SK-N-SH (cell line): ENCODE data around the gene SPRED2. TPM values are rescaled to one million over a fixed set of nuclear protein-coding genes. Genes with fewer than 3 reads are reported as not detected.
A peak's percentile ranks its signal among the peaks of the same experiment; 100 is the strongest.

Source experiments
- CTCF ChIA-PET: fragments of 300-600, 350-600 bp; formaldehyde crosslinking; extraction: SDS; loops from one replicate; lab custom pipeline; 2021; lab: Yijun Ruan, JAX
- POLR2A ChIA-PET: fragments of 350-600 bp; sonication (Branson Sonifier 250); formaldehyde crosslinking; extraction: SDS; loops from one replicate; lab custom pipeline; 2020; ENCODE audit warnings: antibody characterized with exemption, inconsistent platforms; lab: Yijun Ruan, JAX
- DNase-seq: peaks from one replicate; pipeline ENCODE4 v3.0.0; 2012
- H2AFZ ChIP-seq: fragments of 200-600 bp; sonication (generic); 2 replicates; pipeline ENCODE4 v1.8.1; 2016; ENCODE audit warnings: antibody characterized with exemption, mild to moderate bottlenecking, low read depth
- H3F3A ChIP-seq: fragments of 200-600 bp; sonication (generic); replicated peaks from 2 replicates; pipeline ENCODE3; 2016; ENCODE audit warnings: antibody characterized with exemption, mild to moderate bottlenecking; ENCODE audit not compliant: insufficient read depth
- H3K27ac ChIP-seq, 2 experiments: fragments of 200-500 bp in 1 of 2; fragments of 200-600 bp in 1 of 2; sonication (Bioruptor generic) in 1 of 2; sonication (generic), shearing (Covaris generic) in 1 of 2; 2 replicates each; pipeline versions ENCODE4 v1.5.1 to v1.6.1; 2014 to 2016; ENCODE audit warnings: low read depth in 2 of 2, inconsistent platforms in 1 of 2, low read length in 1 of 2, mild to moderate bottlenecking in 1 of 2, mixed read lengths in 1 of 2
- H3K27me3 ChIP-seq: fragments of 200-600 bp; sonication (generic), shearing (Covaris generic); 2 replicates; pipeline ENCODE4 v1.6.1; 2016; ENCODE audit warnings: mixed run types; ENCODE audit not compliant: insufficient read depth
- H3K36me3 ChIP-seq, 2 experiments: fragments of 200-500 bp in 1 of 2; fragments of 200-600 bp in 1 of 2; sonication (Bioruptor generic) in 1 of 2; sonication (generic) in 1 of 2; replicated peaks in 1 of 2; 2 replicates each; pipeline versions ENCODE3 to v1.5.1; 2014 to 2016; ENCODE audit warnings: low read length in 1 of 2, mild to moderate bottlenecking in 1 of 2; ENCODE audit not compliant: insufficient read depth in 2 of 2, control insufficient read depth in 1 of 2
- H3K4me1 ChIP-seq, 2 experiments: fragments of 200-500 bp in 1 of 2; fragments of 200-600 bp in 1 of 2; sonication (Bioruptor generic) in 1 of 2; sonication (generic), shearing (Covaris generic) in 1 of 2; 2 replicates each; pipeline versions ENCODE4 v1.5.1 to v1.6.1; 2014 to 2016; ENCODE audit warnings: low read depth in 1 of 2, low read length in 1 of 2, mixed run types in 1 of 2; ENCODE audit not compliant: insufficient read depth in 2 of 2, control insufficient read depth in 1 of 2
- H3K4me2 ChIP-seq: fragments of 200-600 bp; sonication (generic), shearing (Covaris generic); 2 replicates; pipeline ENCODE4 v1.6.1; 2017; ENCODE audit warnings: mixed run types
- H3K4me3 ChIP-seq, 2 experiments: fragments of 200-500 bp in 1 of 2; fragments of 200-600 bp in 1 of 2; sonication (Bioruptor generic) in 1 of 2; sonication (generic), shearing (Covaris generic) in 1 of 2; 2 replicates each; pipeline versions ENCODE4 v1.5.1 to v1.8.1; 2014 to 2016; ENCODE audit warnings: low read depth in 2 of 2, inconsistent platforms in 1 of 2, low read length in 1 of 2, mild to moderate bottlenecking in 1 of 2, mixed read lengths in 1 of 2, moderate library complexity in 1 of 2
- H3K79me2 ChIP-seq: fragments of 200-600 bp; sonication (generic); 2 replicates; pipeline ENCODE4 v1.8.1; 2017; ENCODE audit warnings: mild to moderate bottlenecking; ENCODE audit not compliant: insufficient read depth
- H3K9ac ChIP-seq: fragments of 200-600 bp; sonication (generic); 2 replicates; pipeline ENCODE4 v1.6.1; 2017; ENCODE audit warnings: mixed run types
- H3K9me2 ChIP-seq: fragments of 200-600 bp; sonication (generic); 2 replicates; pipeline ENCODE4 v1.6.1; 2017; ENCODE audit warnings: mixed run types
- H3K9me3 ChIP-seq: fragments of 200-600 bp; sonication (generic); 2 replicates; pipeline ENCODE4 v1.6.1; 2017; ENCODE audit warnings: mixed run types, mild to moderate bottlenecking, moderate library complexity
- H4K20me1 ChIP-seq: fragments of 200-600 bp; sonication (generic); 2 replicates; pipeline ENCODE4 v1.6.1; 2017; ENCODE audit warnings: mild to moderate bottlenecking, mixed run types; ENCODE audit not compliant: insufficient read depth
- CHD2 ChIP-seq: fragments of 150-350 bp; IDR thresholded peaks from 2 replicates; pipeline ENCODE4 v1.6.1; 2018; ENCODE audit warnings: low read length; ENCODE audit not compliant: partially characterized antibody
- ELF1 ChIP-seq: IDR thresholded peaks from 2 replicates; pipeline ENCODE4 v1.4.0; 2012
- EP300 ChIP-seq, 2 experiments: IDR thresholded peaks; 2 replicates each; pipeline versions ENCODE4 v1.4.0 to v1.6.1; 2012; ENCODE audit warnings: borderline replicate concordance in 1 of 2, low read depth in 1 of 2, low read length in 1 of 2
- EZH2phosphoT487 ChIP-seq: fragments of 200-600 bp; sonication (generic); IDR thresholded peaks from 2 replicates; pipeline ENCODE4 v1.6.1; 2017; ENCODE audit warnings: low read depth, mixed run types, mild to moderate bottlenecking, antibody characterized with exemption, moderate library complexity, borderline replicate concordance
- FOSL2 ChIP-seq: IDR thresholded peaks from 2 replicates; pipeline ENCODE4 v1.4.0; 2012; ENCODE audit warnings: low read depth, mild to moderate bottlenecking, moderate library complexity, borderline replicate concordance
- FOXJ3 ChIP-seq: sonication (generic); formaldehyde crosslinking; IDR thresholded peaks from 2 replicates; pipeline ENCODE4 v1.5.1; 2020; ENCODE audit warnings: mild to moderate bottlenecking, missing genetic modification reagents
- FOXM1 ChIP-seq: IDR thresholded peaks from 2 replicates; pipeline ENCODE4 v1.4.0; 2012; ENCODE audit warnings: low read depth, mild to moderate bottlenecking
- GABPA ChIP-seq: IDR thresholded peaks from 2 replicates; pipeline ENCODE4 v1.4.0; 2012; ENCODE audit warnings: low read depth, mild to moderate bottlenecking
- GATA2 ChIP-seq: sonication (generic); formaldehyde crosslinking; IDR thresholded peaks from 2 replicates; pipeline ENCODE4 v1.5.0; 2020; ENCODE audit warnings: mild to moderate bottlenecking, missing genetic modification reagents
- IRF3 ChIP-seq: fragments of 150-350 bp; IDR thresholded peaks from 2 replicates; pipeline ENCODE4 v1.6.1; 2016; ENCODE audit warnings: mild to moderate bottlenecking, low read depth, low read length
- JUND ChIP-seq: IDR thresholded peaks from 2 replicates; pipeline ENCODE4 v1.4.0; 2012
- MAX ChIP-seq: IDR thresholded peaks from 2 replicates; pipeline ENCODE4 v1.4.0; 2012; ENCODE audit warnings: low read depth
- MXI1 ChIP-seq: IDR thresholded peaks from 2 replicates; pipeline ENCODE4 v1.6.1; 2012; ENCODE audit warnings: mild to moderate bottlenecking, low read depth, low read length, improper control_type of control experiment
- NFIC ChIP-seq: IDR thresholded peaks from 2 replicates; pipeline ENCODE4 v1.4.0; 2012; ENCODE audit warnings: borderline replicate concordance
- POLR2AphosphoS5 ChIP-seq: IDR thresholded peaks from 2 replicates; pipeline ENCODE4 v1.6.1; 2012; ENCODE audit warnings: low read depth, low read length
- RAD21 ChIP-seq: IDR thresholded peaks from 2 replicates; pipeline ENCODE4 v1.6.1; 2012; ENCODE audit warnings: mild to moderate bottlenecking, low read length
- RCOR1 ChIP-seq: fragments of 150-350 bp; IDR thresholded peaks from 2 replicates; pipeline ENCODE4 v1.6.1; 2017; ENCODE audit warnings: antibody characterized with exemption, low read length
- RFX5 ChIP-seq: IDR thresholded peaks from 2 replicates; pipeline ENCODE4 v1.6.1; 2012; ENCODE audit warnings: mild to moderate bottlenecking, improper control_type of control experiment, low read length
- RXRA ChIP-seq: IDR thresholded peaks from 2 replicates; pipeline ENCODE4 v1.4.0; 2012; ENCODE audit warnings: low read depth, mild to moderate bottlenecking, borderline replicate concordance
- SIN3A ChIP-seq: IDR thresholded peaks from 2 replicates; pipeline ENCODE4 v1.6.1; 2012; ENCODE audit warnings: low read depth, mild to moderate bottlenecking, low read length, moderate library complexity, borderline replicate concordance
- SMC3 ChIP-seq: IDR thresholded peaks from 2 replicates; pipeline ENCODE4 v1.6.1; 2012; ENCODE audit warnings: low read depth, low read length, improper control_type of control experiment
- TAF1 ChIP-seq: IDR thresholded peaks from 2 replicates; pipeline ENCODE4 v1.6.1; 2012; ENCODE audit warnings: low read depth, mild to moderate bottlenecking, low read length, moderate library complexity, borderline replicate concordance
- TCF12 ChIP-seq: IDR thresholded peaks from 2 replicates; pipeline ENCODE4 v1.4.0; 2012
- TEAD4 ChIP-seq: IDR thresholded peaks from 2 replicates; pipeline ENCODE4 v1.4.0; 2012; ENCODE audit warnings: mild to moderate bottlenecking, borderline replicate concordance; ENCODE audit not compliant: insufficient read depth
- USF2 ChIP-seq: fragments of 150-350 bp; IDR thresholded peaks from 2 replicates; pipeline ENCODE4 v1.6.1; 2017; ENCODE audit warnings: antibody characterized with exemption, low read length, low read depth, borderline replicate concordance
- YY1 ChIP-seq: IDR thresholded peaks from 2 replicates; pipeline ENCODE4 v1.4.0; 2012; ENCODE audit warnings: low read depth, mild to moderate bottlenecking
- WGBS: methylation state at CpG from one replicate; pipeline ENCODE4 v1.1.6; 2017; ENCODE audit warnings: low lambda C conversion rate; 5-methylcytosine and 5-hydroxymethylcytosine counted together
- polyA plus RNA-seq, 3 experiments: library from polyadenylated mRNA; depleted of rRNA; stranded (reverse); fragments of >200 nt; gene quantifications; 2 replicates each; pipeline ENCODE4 v1.2.3, GENCODE V29; 2012
- TF ChIP-seq, protein P1 (sequence below): IDR thresholded peaks from 2 replicates; pipeline ENCODE4 v1.6.1; 2012; ENCODE audit warnings: mild to moderate bottlenecking, low read depth, low read length, moderate library complexity
- TF ChIP-seq, protein P2 (sequence below): IDR thresholded peaks from 2 replicates; pipeline ENCODE4 v1.4.0; 2012; ENCODE audit warnings: low read depth, borderline replicate concordance

SPRED2 gene
- polyA plus RNA-seq, 1 of the 3 experiments (the other 2 are of a cell fraction): 21.9 TPM

DNA sequence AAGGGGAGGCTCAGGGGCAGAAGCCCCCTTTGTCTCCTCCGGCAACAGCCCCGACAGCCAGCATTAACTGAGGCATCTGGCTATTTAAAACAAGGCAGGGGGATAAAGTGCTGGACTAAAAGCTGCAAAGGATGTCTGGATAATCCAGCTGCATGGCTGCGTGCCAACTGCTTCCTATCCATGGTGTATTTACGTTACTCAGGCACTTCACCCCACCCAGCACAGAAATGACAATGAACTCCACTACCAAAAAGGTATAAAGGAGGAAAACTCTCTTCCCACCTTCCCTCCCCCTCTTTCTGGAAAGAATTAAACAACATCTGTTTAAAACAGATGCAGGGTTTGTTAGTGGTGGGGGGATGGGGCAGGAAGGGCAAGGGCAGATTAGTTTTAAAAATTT lies 82.5 kb downstream of the SPRED2 start:
- H3K4me1 ChIP-seq: peaks cover 31 to 35% of the 10 kb centered on the region in 2 experiments
- ChIA-PET CTCF (interaction anchor here (0.7 to 4.9 kb wide), 8 partner anchors 9 to 203 kb away, joined by 3 to 20 read pairs (median 4); partner anchors contain the start of gene SPRED2), POLR2A (interaction anchor here (0.6 to 1.1 kb wide), 3 partner anchors 18 to 86 kb away, joined by 3 to 4 read pairs (median 4); partner anchors contain the start of gene SPRED2)
- H3K9ac ChIP-seq: no peak overlapping the region
- H3F3A ChIP-seq: peaks cover 11% of the 10 kb centered on the region
- H3K4me3 ChIP-seq: no peak overlapping the region
- peak overlapping the region; percentile 22 to 90; a peak in 3 of 4 replicates for H3K27ac ChIP-seq
- H2AFZ ChIP-seq: no peak overlapping the region
- no peak overlapping the region for H3K4me2 ChIP-seq
- no peaks in the 10 kb centered on the region for H3K27me3 ChIP-seq
- no peaks in the 10 kb centered on the region for H3K9me3 ChIP-seq
- H3K36me3 ChIP-seq: no peaks in the 10 kb centered on the region
- H3K79me2 ChIP-seq: peaks cover 86% of the 10 kb centered on the region
- no peaks in the 10 kb centered on the region for H3K9me2 ChIP-seq
- DNase-seq: peak; percentile 81
- WGBS: 36% methylated on average over 4 of the region's 4 CpGs
- peaks cover 88% of the 10 kb centered on the region for H4K20me1 ChIP-seq
- peak; percentile 81 for TF ChIP-seq CHD2
- TF ChIP-seq POLR2AphosphoS5: no peak
- TF ChIP-seq RCOR1: peak; percentile 80
- no peak for TF ChIP-seq EZH2phosphoT487
- no peak for TF ChIP-seq IRF3
- TF ChIP-seq JUND: no peak
- peak; percentile 17; the same call in 1 of the 2 replicates for TF ChIP-seq RAD21
- TF ChIP-seq EP300 (IDR thresholded peaks at IDR 0.05; ENCODE audit: borderline replicate concordance in 1 of 2, low read depth in 1 of 2, low read length in 1 of 2): peak in 1 of 2 experiments; percentile 91; a peak in 2 of 4 replicates
- peak; percentile 46; the same call in 1 of the 2 replicates for TF ChIP-seq TCF12
- TF ChIP-seq, protein P1, sequence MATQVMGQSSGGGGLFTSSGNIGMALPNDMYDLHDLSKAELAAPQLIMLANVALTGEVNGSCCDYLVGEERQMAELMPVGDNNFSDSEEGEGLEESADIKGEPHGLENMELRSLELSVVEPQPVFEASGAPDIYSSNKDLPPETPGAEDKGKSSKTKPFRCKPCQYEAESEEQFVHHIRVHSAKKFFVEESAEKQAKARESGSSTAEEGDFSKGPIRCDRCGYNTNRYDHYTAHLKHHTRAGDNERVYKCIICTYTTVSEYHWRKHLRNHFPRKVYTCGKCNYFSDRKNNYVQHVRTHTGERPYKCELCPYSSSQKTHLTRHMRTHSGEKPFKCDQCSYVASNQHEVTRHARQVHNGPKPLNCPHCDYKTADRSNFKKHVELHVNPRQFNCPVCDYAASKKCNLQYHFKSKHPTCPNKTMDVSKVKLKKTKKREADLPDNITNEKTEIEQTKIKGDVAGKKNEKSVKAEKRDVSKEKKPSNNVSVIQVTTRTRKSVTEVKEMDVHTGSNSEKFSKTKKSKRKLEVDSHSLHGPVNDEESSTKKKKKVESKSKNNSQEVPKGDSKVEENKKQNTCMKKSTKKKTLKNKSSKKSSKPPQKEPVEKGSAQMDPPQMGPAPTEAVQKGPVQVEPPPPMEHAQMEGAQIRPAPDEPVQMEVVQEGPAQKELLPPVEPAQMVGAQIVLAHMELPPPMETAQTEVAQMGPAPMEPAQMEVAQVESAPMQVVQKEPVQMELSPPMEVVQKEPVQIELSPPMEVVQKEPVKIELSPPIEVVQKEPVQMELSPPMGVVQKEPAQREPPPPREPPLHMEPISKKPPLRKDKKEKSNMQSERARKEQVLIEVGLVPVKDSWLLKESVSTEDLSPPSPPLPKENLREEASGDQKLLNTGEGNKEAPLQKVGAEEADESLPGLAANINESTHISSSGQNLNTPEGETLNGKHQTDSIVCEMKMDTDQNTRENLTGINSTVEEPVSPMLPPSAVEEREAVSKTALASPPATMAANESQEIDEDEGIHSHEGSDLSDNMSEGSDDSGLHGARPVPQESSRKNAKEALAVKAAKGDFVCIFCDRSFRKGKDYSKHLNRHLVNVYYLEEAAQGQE: no peak
- no peak for TF ChIP-seq MAX
- TF ChIP-seq GABPA: no peak
- peak; percentile 79 for TF ChIP-seq MXI1
- TF ChIP-seq TEAD4: no peak
- TF ChIP-seq GATA2 (CRISPR knock-in tag): no peak
- no peak for TF ChIP-seq ELF1
- peak; percentile 65 for TF ChIP-seq NFIC
- no peak for TF ChIP-seq USF2
- no peak for TF ChIP-seq SIN3A
- TF ChIP-seq RXRA: no peak
- no peak for TF ChIP-seq SMC3
- TF ChIP-seq, protein P2, sequence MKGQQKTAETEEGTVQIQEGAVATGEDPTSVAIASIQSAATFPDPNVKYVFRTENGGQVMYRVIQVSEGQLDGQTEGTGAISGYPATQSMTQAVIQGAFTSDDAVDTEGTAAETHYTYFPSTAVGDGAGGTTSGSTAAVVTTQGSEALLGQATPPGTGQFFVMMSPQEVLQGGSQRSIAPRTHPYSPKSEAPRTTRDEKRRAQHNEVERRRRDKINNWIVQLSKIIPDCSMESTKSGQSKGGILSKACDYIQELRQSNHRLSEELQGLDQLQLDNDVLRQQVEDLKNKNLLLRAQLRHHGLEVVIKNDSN: no peak
- 0 out of 2 replicates have a peak, but pooled peaks have one; percentile 9 for TF ChIP-seq RFX5
- no peak for TF ChIP-seq FOSL2
- no peak for TF ChIP-seq TAF1
- no peak for TF ChIP-seq FOXM1
- no peak for TF ChIP-seq YY1
- no peak for TF ChIP-seq FOXJ3 (CRISPR knock-in tag)
